ENCODE data around the gene ATXN1.

DNA sequence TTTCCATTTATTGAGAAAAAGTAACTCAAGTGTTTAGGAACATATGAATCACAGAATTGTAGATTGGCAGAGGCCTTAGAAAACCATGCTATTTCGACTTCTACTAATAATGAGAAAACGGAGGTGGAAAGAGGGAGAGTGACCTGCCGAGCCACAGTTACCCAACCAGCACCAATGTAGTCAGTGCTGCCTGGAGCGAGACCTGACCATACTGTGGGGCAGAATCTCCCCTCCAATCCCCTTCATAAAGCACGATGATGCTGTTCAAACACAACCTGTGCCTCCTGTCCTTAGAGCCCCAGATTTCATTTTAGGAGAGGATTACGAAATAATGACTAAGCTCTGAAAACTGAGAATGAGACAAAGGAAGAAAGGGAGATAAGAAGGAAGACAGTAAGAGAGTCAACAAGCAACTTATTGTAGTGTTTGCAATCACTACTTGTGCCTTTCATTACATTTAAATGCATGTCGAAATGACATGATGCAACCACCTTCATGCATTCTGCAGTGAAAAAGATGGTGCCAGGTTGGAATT, 70.6 kb downstream of the ATXN1 start:
- TF ChIP-seq POLR2AphosphoS5 (IDR thresholded peaks at IDR 0.05) (no peak), EP300 (IDR thresholded peaks at IDR 0.05) (no peak), POLR2A (IDR thresholded peaks at IDR 0.05) (no peak)
- TF ChIP-seq, protein P1, sequence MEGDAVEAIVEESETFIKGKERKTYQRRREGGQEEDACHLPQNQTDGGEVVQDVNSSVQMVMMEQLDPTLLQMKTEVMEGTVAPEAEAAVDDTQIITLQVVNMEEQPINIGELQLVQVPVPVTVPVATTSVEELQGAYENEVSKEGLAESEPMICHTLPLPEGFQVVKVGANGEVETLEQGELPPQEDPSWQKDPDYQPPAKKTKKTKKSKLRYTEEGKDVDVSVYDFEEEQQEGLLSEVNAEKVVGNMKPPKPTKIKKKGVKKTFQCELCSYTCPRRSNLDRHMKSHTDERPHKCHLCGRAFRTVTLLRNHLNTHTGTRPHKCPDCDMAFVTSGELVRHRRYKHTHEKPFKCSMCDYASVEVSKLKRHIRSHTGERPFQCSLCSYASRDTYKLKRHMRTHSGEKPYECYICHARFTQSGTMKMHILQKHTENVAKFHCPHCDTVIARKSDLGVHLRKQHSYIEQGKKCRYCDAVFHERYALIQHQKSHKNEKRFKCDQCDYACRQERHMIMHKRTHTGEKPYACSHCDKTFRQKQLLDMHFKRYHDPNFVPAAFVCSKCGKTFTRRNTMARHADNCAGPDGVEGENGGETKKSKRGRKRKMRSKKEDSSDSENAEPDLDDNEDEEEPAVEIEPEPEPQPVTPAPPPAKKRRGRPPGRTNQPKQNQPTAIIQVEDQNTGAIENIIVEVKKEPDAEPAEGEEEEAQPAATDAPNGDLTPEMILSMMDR (IDR thresholded peaks at IDR 0.05): no peak

Measured in gastroesophageal sphincter (tissue), 3 donors.